Activated CD8-positive, alpha-beta memory T cell treated with anti-CD3 and anti-CD28 coated beads, Interleukin-2, amount 50 U/mL, for 1 hour (primary cell): ENCODE data around the gene TCP11X1.
"Not testable (repeated sequence)": the region's sequence is repeated elsewhere in the genome, so short reads cannot be mapped to it uniquely, and the experiment has no call there.

Experiments
- DNase-seq: peaks from one replicate; pipeline ENCODE4 v3.0.0-alpha.2; 2020; ENCODE audit errors: extremely low read depth

The TCP11X1 gene

GRCh38 chrX:102214986-102215385, at the start of gene TCP11X1:
TCP11X1 (plus strand) TSS chrX:102215301.
- DNase-seq: not testable (repeated sequence)

DNA sequence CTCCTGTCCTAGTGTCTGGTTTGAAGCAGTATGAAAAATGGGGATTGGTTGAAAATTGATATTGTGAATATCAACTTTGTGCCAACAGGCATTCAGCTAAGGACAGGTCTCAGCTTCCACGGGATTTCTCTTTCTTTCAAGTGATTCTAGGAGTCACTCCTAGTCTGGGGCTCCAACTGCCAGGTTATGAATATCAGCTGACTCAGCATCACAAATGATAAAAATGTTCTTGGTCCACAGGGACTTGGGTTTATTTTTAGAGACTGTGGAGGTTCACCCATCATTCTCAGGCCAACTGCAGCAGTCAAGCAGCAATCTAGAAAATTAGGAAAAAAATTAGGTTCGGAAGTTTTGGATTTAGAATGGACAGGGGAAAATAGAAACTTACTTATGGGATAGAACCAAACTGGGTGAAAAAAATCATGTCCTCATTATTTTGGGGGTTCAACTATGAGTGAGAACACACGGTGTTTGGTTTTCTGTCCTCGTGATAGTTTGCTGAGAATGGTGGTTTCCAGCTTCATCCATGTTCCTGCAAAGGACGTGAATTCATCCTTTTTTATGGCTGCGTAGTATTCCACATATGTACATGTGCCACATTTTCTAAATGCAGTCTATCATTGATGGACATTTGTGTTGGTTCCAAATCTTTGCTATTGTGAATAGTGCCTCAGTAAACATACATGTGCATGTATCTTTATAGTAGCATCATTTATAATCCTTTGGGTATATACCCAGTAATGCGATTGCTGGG, 29.0 kb upstream of the TCP11X1 start:
- DNase-seq: no peak

GRCh38 chrX:102207940-102208339, 7.2 kb upstream of the TCP11X1 start:
- not testable (repeated sequence) for DNase-seq

GRCh38 chrX:102216497-102216896, 1.4 kb downstream of the TCP11X1 start:
- not testable (repeated sequence) for DNase-seq

DNA sequence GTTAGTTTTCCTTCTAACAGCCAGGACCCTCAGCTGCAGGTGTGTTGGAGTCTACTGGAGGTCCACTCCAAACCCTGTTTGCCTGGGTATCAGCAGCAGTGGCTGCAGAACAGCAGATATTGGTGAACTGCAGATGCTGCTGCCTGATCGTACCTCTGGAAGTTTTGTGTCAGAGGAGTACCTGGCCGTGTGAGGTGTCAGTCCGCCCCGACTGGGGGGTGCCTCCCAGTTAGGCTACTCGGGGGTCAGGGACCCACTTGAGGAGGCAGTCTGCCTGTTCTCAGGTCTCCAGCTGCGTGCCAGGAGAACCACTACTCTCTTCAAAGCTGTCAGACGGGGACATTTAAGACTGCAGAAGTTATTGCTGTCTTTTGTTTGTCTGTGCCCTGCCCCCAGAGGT, 20.6 kb downstream of the TCP11X1 start:
- not testable (repeated sequence) for DNase-seq

DNA sequence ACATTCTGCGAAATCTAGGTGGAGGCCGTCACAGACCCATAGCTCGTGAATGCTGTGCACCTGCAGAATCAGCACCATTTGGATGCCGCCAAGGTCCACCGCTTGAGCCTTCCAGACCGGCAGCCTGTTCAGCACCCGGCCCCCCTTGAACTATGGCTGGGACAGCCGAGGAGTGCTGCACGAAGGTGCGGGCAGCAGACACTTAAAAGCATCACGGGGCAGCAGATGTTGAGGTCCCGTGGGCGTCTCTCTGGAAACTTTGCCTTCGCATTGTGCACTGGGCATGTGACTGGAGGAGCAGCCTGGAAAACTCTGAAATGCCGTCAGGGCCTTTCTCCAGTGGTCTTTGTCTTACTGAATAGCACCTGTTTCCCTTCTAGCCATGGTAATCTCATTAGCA, 25.2 kb downstream of the TCP11X1 start:
- DNase-seq: not testable (repeated sequence)

GRCh38 chrX:102246893-102247292, 31.8 kb downstream of the TCP11X1 start, which contains the start of gene NXF2:
NXF2 (plus strand) TSS chrX:102247167; CDS start chrX:102307079, 59,912 bp downstream.
- not testable (repeated sequence) for DNase-seq

- not testable (repeated sequence) for DNase-seq
These were observed 57.1 kb downstream of the TCP11X1 start for GRCh38 chrX:102272231-102272630.
